Endodermal cell (in vitro differentiated cells): ENCODE data around the gene MAP2K3. TPM values are rescaled to one million over a fixed set of nuclear protein-coding genes. Genes with fewer than 3 reads are reported as not detected.
"Not testable (repeated sequence)": the region's sequence is repeated elsewhere in the genome, so short reads cannot be mapped to it uniquely, and the experiment has no call there.

ENCODE experiments used
- DNase-seq: peaks from one replicate; pipeline ENCODE4 v3.0.0-alpha.2; 2017
- H3K27ac ChIP-seq: 2 replicates; pipeline ENCODE4 v1.5.1; 2013; ENCODE audit warnings: mild to moderate bottlenecking, low read depth, low read length, moderate library complexity
- H3K27me3 ChIP-seq: 2 replicates; pipeline ENCODE4 v1.6.1; 2013; ENCODE audit warnings: mild to moderate bottlenecking, low read length, moderate library complexity; ENCODE audit not compliant: insufficient read depth, control insufficient read depth, poor library complexity, severe bottlenecking
- H3K36me3 ChIP-seq: 2 replicates; pipeline ENCODE4 v1.7.0; 2013; ENCODE audit warnings: mild to moderate bottlenecking, low read length, moderate library complexity; ENCODE audit not compliant: control insufficient read depth, insufficient read depth
- H3K4me1 ChIP-seq: one replicate; pipeline ENCODE4 v1.7.0; 2013; ENCODE audit warnings: low read length; ENCODE audit not compliant: control insufficient read depth, insufficient read depth
- H3K4me3 ChIP-seq: 2 replicates; pipeline ENCODE4 v1.5.1; 2013; ENCODE audit warnings: mild to moderate bottlenecking, low read length, moderate library complexity
- H3K9ac ChIP-seq: 2 replicates; pipeline ENCODE4 v1.6.1; 2013; ENCODE audit warnings: mild to moderate bottlenecking, low read length, moderate library complexity; ENCODE audit not compliant: poor library complexity, severe bottlenecking; ENCODE audit errors: extremely low read depth
- H3K9me3 ChIP-seq: 2 replicates; pipeline ENCODE4 v1.6.1; 2013; ENCODE audit warnings: mild to moderate bottlenecking, low read length, moderate library complexity; ENCODE audit not compliant: control insufficient read depth
- H3K27ac Mint-ChIP-seq: 2 replicates; pipeline ENCODE4 v1.8.0; 2020; ENCODE audit warnings: mixed read lengths
- H3K27me3 Mint-ChIP-seq: 2 replicates; pipeline ENCODE4 v1.8.0; 2021; ENCODE audit warnings: mild to moderate bottlenecking, mixed read lengths; ENCODE audit not compliant: insufficient read depth
- H3K36me3 Mint-ChIP-seq: 2 replicates; pipeline ENCODE4 v1.8.0; 2020; ENCODE audit warnings: low read depth, mixed read lengths
- H3K4me1 Mint-ChIP-seq: 2 replicates; pipeline ENCODE4 v1.8.0; 2020; ENCODE audit warnings: mixed read lengths
- H3K4me3 Mint-ChIP-seq: 2 replicates; pipeline ENCODE4 v1.8.0; 2020; ENCODE audit warnings: mild to moderate bottlenecking, moderate library complexity, mixed read lengths
- H3K9me3 Mint-ChIP-seq: 2 replicates; pipeline ENCODE4 v1.8.0; 2020; ENCODE audit warnings: mild to moderate bottlenecking, mixed read lengths
- WGBS, 2 experiments: methylation state at CpG; one replicate each; pipeline versions ENCODE4 v1.1.5 to v1.1.7; 2013; ENCODE audit warnings: missing lambda C conversion rate in 2 of 2, mixed read lengths in 1 of 2; ENCODE audit not compliant: insufficient coverage in 1 of 2, insufficient read length in 1 of 2; 5-methylcytosine and 5-hydroxymethylcytosine counted together
- total RNA-seq, 2 donors: library from RNA; stranded (reverse); fragmentation: NEBNext Ultra II Directional in 1 of 2; extraction: Animal tissue kit (Norgen Biotek cat#: 25700) in 1 of 2; gene quantifications; 2 replicates in 1 of 2; 3 replicates in 1 of 2; pipeline ENCODE4 v1.2.1, GENCODE V29; 2021
- TF ChIP-seq, protein P1 (sequence below): fragments of 200-600 bp; sonication (generic); conservative IDR thresholded peaks from 2 replicates; pipeline ENCODE4 v1.5.0; 2021; ENCODE audit warnings: antibody characterized with exemption, mild to moderate bottlenecking

Gene MAP2K3
- total RNA-seq, 2 donors from 2014 or later, result 31.6 to 37.6 TPM

- H3K27me3 ChIP-seq, result no peaks in the 10 kb centered on the region
- no peak overlapping the region for H3K27ac ChIP-seq
- peaks cover 28% of the 10 kb centered on the region for H3K36me3 ChIP-seq
- no peak overlapping the region for H3K9ac ChIP-seq
- DNase-seq, result no peak
- H3K4me3 ChIP-seq, result no peak overlapping the region
- H3K4me1 ChIP-seq, result no peaks in the 10 kb centered on the region
- peaks cover 55% of the 10 kb centered on the region for H3K36me3 Mint-ChIP-seq
- WGBS, 2 experiments, result 74% methylated on average over 13 to 21 of the region's 21 CpGs
- peaks cover 72% of the 10 kb centered on the region for H3K9me3 Mint-ChIP-seq
- no peaks in the 10 kb centered on the region for H3K27me3 Mint-ChIP-seq
- TF ChIP-seq, protein P1, sequence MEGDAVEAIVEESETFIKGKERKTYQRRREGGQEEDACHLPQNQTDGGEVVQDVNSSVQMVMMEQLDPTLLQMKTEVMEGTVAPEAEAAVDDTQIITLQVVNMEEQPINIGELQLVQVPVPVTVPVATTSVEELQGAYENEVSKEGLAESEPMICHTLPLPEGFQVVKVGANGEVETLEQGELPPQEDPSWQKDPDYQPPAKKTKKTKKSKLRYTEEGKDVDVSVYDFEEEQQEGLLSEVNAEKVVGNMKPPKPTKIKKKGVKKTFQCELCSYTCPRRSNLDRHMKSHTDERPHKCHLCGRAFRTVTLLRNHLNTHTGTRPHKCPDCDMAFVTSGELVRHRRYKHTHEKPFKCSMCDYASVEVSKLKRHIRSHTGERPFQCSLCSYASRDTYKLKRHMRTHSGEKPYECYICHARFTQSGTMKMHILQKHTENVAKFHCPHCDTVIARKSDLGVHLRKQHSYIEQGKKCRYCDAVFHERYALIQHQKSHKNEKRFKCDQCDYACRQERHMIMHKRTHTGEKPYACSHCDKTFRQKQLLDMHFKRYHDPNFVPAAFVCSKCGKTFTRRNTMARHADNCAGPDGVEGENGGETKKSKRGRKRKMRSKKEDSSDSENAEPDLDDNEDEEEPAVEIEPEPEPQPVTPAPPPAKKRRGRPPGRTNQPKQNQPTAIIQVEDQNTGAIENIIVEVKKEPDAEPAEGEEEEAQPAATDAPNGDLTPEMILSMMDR, result no peak
- no peak overlapping the region for H3K27ac Mint-ChIP-seq
- no peaks in the 10 kb centered on the region for H3K9me3 ChIP-seq
- no peak overlapping the region for H3K4me3 Mint-ChIP-seq
- no peaks in the 10 kb centered on the region for H3K4me1 Mint-ChIP-seq
Observed at GRCh38 chr17:21302711-21303425, 18.4 kb downstream of the MAP2K3 start.

- H3K4me3 ChIP-seq, result no peak overlapping the region
- 92 to 96% methylated on average over 8 of the region's 8 CpGs for WGBS, 2 experiments
- no peaks in the 10 kb centered on the region for H3K4me1 ChIP-seq
- peaks cover 1% of the 10 kb centered on the region for H3K9me3 ChIP-seq
- H3K27me3 Mint-ChIP-seq, result no peaks in the 10 kb centered on the region
- peaks cover 60% of the 10 kb centered on the region for H3K36me3 Mint-ChIP-seq
- no peaks in the 10 kb centered on the region for H3K27me3 ChIP-seq
- H3K9me3 Mint-ChIP-seq, result peaks cover 68% of the 10 kb centered on the region
- H3K27ac Mint-ChIP-seq, result no peak overlapping the region
- no peak overlapping the region for H3K9ac ChIP-seq
- DNase-seq, result no peak
- H3K4me3 Mint-ChIP-seq, result no peak overlapping the region
- H3K27ac ChIP-seq, result no peak overlapping the region
- H3K36me3 ChIP-seq, result peaks cover 28% of the 10 kb centered on the region
- no peaks in the 10 kb centered on the region for H3K4me1 Mint-ChIP-seq
- TF ChIP-seq, protein P1, result no peak
Observed at GRCh38 chr17:21303441-21304065, 19.0 kb downstream of the MAP2K3 start.

DNA sequence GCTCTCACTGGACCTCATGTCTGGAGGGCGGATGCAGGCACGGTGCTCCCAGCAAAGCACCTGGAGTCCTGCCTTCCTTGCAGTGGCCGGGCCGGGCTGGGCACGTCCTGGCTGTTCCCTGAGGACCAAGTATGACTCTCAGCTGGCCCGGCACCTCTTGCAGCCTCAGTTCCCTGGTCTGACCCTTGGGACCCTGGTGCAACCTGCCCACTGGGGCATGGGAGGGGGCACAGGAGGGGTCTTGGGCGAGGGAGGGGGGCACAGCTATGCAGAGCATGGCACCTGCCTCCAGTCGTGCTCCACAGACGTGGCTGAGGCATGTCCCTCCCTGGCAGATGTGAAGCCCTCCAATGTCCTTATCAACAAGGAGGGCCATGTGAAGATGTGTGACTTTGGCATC is 19.6 kb downstream of the MAP2K3 start:
- Histone ChIP-seq H3K27me3 (no peaks in the 10 kb centered on the region), H3K4me3 (no peak overlapping the region), H3K9me3 (peaks cover 7% of the 10 kb centered on the region), H3K27ac (no peak overlapping the region), H3K4me1 (no peaks in the 10 kb centered on the region), H3K9ac (no peak overlapping the region), H3K36me3 (peaks cover 28% of the 10 kb centered on the region)
- Mint-ChIP-seq H3K27me3 (no peaks in the 10 kb centered on the region), H3K36me3 (peaks cover 61% of the 10 kb centered on the region), H3K27ac (no peak overlapping the region), H3K9me3 (peaks cover 68% of the 10 kb centered on the region), H3K4me3 (no peak overlapping the region), H3K4me1 (no peaks in the 10 kb centered on the region)
- TF ChIP-seq, protein P1, result no peak
- 67 to 82% methylated on average over 5 to 9 of the region's 9 CpGs for WGBS, 2 experiments
- no peak for DNase-seq

DNA sequence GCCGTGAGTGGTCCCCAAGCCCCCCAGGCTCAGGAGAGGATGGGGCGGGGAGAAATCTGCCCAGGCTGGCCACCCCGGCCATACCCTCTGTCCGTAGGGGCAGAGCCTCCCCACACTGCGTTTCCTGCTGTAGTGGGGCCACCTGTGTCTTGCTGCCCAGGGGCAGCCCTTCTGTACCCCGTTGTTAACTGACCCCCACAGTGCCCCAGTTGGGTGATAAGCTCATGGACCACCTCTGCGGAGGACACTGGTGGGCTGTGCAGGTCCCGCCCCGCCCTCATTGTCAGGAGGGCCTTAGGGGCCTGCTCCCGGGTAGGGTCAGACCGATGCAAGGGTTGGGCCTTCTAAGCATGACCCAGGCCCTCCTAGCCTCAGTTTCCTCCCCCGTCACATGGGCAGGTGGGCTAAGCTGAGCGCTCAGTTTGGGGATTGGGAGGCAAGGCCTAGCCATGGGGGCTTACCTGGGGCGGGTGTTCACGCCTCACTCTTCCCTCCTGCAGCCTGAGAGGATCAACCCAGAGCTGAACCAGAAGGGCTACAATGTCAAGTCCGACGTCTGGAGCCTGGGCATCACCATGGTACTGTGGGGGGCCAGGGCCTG is 20.1 kb downstream of the MAP2K3 start:
- not testable (repeated sequence) for DNase-seq, H3K4me3 Mint-ChIP-seq, H3K27ac Mint-ChIP-seq, H3K4me1 ChIP-seq, H3K4me1 Mint-ChIP-seq, H3K27me3 Mint-ChIP-seq, H3K27ac ChIP-seq, H3K27me3 ChIP-seq, H3K9ac ChIP-seq, H3K4me3 ChIP-seq, H3K9me3 ChIP-seq
- H3K36me3 Mint-ChIP-seq, result peaks cover 60% of the 10 kb centered on the region
- H3K36me3 ChIP-seq, result peaks cover 26% of the 10 kb centered on the region
- peaks cover 64% of the 10 kb centered on the region for H3K9me3 Mint-ChIP-seq
- 87 to 91% methylated on average over 2 to 17 of the region's 17 CpGs for WGBS, 2 experiments
